ENCODE results near the gene MELTF.
A peak's percentile ranks its signal among the peaks of the same experiment; 100 is the strongest.

The MELTF gene

DNA sequence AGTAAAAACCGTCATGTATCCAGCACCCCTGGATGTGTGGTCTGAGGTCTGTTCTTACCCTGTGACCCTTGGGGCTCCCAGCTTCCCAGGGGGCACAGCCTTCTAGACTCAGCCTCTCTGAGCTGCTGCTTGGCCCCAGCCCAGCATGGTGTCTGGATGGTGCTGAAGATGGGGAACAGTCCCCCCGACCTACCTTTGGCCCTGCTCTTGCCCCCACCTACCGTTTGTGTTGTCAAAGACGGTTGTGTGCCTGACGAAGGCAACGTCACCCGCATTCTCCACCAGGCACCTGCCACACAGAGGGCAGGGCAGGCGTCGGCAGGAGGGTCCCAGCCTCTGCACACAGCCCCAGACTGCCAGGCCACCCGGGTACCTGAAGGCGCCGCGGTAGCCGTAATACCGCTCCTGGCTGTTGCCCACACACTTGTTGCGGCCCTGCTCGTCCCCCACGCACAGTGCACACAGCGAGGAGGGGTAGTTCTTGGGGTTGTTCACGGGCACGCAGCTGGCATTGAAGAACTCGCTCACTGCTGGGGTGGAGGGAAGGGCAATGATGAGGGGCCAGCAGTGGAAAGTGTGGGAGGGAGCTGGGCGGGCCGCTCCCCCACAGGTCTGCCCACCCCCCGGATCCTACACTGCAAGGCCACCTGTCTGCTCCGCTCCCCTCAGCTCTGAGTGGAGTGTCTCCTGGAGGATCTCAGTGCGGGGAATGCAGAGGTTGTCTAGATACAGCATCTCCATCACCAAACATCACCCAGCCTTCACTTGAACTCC lies 21.0 kb downstream of the MELTF start:
- no peak for DNase-seq

DNA sequence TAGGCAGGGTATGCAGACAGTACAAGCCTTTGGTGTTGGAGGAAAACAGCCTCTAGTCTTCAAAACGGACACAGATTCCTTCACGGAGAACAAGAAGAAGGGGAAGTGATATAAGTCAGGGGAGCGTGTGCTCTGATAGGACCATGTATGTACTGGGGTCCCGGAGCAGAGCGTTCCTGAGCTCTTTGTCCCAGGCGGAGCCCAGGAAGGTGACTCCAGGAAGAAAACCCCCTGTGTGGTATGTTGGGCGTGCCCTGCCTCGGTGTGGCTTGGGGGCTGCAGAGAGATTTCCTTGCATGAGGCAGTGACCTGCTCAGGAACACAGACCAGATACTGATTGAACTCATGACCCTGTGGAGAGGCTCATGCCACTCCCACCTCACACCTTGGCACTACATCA lies 21.7 kb downstream of the MELTF start:
- no peak for DNase-seq

DNA sequence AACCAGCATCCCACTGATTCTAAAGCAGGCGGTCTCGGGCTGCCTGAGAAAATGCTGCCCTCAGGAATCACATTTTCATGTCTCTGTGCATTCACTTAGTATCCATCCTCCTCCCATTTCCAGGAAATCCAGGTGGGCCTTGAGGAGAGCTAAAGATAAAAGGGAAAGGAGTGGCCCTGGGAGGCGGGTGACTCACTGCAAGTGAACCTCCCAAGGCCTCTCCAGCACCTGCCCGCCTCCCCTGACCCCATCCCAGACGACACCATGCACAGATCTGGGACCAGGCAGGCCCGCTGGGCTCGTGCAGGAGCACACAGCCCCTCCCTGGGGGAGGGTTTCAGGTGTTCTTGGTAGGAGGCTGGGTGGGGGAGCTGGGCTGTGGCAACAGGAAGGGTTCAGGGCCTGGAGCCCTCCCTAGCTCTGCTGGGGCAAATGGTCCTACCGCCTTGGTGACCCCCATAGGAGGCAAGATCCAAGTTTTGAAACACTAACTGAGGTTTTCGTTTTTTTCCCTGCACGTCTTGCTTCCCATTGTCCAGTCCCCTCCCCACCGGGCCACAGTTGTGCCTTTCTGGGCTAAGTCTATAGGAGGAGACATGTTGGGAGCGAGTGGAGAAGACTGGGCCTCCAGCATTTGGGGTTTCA lies 22.2 kb downstream of the MELTF start:
- no peak for DNase-seq

DNA sequence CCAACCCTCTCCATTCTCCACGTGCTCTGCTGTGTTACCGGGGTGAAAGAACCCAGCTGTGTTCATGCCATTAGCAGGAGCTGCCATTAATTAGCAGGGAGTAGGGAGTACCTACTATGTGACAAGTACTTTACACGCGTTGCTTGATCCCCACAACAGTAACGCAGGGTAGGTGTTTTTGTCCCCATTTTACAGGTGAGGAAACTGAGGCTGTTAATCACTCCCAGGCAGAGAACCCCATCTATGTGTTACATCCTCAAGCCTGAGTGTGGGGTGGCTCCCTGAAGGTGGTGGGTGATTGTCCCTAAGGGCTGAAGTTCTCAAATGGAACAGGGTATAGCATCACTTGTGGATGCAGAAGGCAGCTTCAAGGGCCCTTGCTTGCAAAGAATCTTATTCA lies 22.8 kb downstream of the MELTF start:
- DNase-seq, result no peak

DNA sequence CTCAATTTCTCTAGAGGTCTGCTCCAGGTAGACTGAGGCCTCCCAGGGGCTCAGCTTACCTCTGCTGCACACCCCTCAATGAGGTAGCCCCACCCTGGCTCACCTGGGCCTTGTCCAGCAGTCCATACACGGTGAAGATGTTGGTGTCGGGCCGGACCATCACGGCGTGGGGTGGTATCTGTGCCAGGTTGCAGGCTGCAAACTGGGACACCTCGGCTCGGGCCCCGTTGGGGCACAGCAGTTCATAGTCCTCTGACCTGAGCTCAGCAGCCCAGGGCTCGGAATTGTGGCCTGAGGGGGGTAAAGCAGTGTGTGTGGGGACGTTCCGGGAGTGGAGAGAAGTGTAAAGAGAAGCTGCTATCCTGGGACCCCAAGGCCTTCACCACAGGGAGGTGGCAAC lies 23.2 kb downstream of the MELTF start:
- no peak for DNase-seq

DNA sequence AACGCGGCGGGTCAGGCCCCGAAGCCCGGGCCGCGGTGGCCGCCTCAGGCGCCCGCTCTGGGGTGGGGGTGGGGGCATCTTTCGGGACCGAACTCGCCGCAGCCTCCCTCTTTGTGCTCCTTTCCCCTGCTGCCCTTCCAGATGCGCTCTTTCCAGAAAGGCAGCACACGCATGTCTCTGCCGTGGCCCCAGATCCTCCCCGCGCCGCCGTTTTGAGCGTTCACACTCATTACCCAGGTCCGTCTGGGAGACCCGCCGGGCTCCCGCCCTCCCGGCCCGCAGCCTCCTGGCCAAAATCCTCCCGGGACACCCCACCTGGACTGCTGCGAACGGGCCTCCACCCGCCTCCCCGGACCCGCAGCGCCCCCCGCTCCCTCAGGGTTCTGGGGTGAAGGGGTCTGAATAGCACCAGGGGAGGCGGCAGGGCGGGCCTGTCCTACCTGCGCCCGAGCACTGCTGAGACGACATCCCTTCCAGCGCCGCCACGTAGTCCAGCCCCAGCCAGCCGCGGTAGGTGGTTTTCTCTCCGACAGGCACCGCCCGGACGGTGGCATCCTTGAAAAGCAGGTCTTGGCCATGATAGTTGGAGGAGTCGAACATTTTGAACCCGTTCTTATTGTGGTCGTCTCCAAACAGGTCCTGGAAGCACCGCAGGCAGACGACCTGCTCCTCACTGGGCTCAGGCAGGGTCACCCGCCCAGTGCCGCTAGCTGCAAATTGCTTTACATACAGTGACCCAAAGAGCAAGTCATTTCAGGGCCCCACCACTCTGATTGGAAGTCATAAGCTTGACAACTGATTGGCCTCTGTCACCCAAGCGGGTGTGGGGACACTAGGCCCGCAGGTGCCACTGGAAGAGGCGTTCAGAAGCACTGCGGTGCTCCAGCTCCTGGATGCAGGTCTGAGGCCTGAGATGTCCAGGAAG lies 25.9 kb downstream of the MELTF start:
- peak; percentile 30 for DNase-seq

DNA sequence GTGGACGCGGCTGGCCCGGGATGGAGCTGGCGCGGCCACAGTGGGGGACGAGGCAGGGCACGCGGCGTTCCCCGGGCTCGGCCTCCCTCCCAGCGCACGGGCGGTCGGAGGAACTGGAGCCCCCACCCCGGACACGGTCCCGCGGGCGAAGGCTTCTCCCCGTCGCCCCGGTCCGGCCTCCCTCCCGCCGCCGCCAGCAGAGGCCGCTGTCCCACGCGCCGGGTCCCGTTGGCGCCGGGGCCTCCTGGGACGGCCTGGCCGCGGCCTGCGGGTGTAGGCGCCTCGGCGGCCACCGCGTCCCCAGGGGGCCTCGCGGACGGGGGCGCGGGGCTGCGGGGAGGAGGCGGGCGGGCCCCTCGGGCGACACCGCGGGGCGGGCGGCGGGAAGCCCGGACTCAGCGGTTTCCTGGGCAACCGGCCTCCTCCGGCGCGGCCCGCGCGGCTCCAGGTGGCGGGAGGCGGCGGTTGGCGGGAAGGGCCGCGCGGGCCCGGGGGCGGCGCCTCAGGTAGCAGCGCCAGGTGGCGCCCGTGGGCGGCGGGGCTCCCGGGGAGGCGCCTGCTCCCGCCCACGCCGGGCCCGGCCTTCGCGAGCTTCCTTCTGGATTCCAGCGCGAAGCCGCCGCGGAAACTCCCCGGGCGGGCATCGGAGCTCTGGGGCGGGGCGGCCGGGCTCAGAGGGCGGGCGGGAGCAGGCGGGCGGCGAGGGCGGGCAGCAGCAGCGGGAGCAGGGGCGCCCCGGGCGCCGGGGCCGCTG lies 26.7 kb downstream of the MELTF start:
- DNase-seq, result peak; percentile 85

DNA sequence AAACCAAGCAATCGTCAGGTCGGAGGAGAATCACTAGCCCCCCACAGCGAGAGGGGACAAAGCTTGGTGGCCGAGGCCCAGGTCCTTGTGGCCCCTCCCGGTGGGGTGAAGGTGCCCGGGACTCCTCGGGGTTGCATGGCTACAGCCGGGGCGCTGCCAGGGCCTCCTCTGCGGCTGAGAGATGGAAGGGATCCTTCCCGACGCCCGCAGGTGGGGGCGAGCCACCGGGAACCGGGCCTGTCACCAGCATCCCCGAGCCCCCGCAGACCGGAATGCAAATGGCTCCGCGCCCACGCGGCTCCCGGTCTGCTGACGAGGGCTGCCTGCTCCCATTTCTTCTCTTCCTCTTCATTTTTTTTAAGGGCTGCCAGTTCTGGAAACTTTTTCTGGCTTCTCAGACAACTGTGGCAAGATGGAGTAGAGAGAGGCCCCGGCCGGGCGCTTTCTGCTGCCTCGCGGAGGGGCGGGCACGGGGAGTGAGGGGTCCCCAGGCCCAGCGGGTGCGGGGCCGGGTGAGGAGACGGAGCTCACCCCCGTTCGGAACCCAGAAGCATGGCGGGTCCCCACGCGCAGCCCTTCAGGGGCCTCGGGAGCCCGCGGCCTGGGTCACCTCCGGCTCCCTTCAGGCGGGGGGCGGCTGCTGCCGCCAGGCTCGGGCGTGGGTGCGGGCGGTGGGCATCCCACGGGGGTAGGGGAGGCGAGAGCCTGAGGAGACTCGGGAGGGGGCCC lies 27.5 kb downstream of the MELTF start:
- no peak for DNase-seq

DNA sequence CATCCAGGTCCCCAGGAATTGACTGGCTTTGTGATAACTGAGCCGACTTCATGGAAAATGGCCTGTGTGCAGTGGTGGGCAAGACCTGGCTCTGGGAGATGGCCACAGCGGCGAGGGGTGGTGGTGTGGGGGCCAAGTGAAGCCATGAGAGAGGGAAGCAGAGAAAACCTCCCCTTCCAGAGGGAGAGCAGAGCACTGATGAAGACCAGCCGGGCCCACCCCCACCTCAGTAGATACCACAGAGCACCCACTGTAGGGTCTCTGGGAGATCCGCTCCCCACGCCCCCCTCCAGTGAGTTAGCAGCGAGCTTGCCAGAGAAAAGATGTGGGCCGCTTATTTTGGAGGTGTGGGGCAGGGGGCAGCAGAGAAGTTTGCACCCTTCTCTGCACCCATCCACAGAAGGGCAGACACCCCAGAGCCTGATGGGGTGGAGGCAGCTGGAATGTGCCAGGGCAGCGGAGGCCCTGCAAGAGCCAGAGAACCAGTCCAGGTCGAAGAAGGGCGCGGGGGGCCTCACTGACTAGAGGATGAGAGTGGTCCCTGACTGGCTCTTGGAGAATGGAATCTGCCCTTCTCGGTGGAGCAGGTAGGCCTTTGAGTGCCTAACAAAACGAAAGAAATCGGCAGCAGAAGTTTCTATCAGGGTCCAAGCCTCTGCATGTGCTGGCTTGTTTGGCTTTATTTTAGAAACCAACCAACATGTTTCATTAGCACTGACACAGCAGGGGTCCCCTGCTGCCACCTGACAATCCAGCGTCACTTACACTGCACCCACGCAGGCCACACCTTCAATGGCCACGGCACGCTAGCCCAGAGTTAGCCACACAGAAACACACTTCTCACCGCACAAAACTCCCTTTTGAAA lies 28.3 kb downstream of the MELTF start:
- DNase-seq, result no peak

DNA sequence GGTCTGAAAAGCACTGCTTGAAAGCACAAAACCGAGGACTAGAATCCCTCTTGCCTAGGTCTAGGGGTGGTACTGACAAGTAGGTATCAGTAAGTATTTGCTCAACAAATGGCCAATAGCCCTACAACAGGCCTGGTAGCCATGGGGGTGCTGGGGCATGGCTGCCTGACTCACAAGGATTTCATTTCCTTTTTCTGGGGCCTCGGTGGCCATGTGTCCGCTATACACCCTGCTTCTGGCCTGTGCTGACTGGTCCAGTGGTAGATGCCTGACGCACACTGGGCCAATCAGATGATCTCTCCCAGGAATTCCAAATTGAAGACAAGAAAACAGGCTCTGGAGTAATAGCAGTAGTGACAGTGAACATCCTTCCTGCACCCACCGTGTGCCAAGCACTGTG lies 29.4 kb downstream of the MELTF start:
- DNase-seq, result no peak

DNA sequence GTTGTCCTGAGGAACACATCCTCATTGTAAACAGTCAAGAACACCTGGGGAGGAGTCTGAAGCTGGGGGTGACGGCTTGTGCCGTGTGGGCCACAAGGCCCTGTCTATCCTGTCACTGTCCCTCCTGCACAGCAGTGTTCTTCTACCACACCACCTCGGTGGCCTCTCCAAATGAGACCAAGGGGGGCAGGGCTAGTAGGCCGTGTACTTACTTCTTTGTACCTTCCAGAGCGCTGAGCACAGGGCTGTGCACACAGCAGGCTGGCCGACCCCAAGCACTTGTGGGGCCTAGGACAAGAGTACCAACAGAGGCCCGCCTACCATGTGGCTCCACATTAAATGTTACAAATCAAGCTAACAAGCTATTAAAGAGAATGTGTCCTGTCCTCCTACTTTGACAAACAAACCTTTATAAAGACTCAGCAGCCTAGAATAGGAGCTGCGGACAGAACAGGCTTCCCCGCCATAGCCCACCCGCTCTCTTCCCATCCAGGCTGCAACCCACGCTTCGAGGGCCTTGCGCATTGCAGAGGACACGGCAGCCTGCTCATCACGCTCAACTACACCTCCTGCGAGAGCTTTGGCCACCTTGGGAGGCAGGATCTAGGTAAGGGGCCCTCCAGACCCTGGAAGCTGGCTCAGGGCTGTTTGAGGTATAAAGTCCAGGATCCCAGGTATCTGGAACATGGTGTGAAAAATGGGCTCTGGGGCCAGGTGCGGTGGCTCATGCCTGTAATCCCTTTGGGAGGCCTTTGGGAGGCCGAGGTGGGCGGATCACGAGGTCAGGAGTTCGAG lies 30.5 kb downstream of the MELTF start:
- no peak for DNase-seq

DNA sequence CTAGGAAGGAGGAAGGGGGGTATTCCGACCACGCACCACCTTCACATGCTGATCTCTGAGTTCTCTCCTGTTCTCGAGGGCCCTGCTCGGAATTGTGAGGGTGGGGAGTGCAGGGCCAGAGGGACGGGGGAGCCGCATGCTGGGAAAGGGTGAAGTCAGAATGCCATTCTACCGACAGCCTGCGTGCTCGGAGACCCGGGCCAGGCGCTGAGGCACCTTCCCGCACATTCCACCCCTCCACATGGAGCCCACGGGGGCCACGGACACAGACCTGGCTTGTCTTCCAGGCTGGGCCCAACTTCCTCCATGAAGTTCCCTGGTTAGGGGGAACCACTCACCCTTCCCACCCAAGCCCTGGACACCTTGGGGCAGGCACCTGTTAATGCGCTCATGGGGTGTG lies 32.3 kb downstream of the MELTF start:
- no peak for DNase-seq

DNA sequence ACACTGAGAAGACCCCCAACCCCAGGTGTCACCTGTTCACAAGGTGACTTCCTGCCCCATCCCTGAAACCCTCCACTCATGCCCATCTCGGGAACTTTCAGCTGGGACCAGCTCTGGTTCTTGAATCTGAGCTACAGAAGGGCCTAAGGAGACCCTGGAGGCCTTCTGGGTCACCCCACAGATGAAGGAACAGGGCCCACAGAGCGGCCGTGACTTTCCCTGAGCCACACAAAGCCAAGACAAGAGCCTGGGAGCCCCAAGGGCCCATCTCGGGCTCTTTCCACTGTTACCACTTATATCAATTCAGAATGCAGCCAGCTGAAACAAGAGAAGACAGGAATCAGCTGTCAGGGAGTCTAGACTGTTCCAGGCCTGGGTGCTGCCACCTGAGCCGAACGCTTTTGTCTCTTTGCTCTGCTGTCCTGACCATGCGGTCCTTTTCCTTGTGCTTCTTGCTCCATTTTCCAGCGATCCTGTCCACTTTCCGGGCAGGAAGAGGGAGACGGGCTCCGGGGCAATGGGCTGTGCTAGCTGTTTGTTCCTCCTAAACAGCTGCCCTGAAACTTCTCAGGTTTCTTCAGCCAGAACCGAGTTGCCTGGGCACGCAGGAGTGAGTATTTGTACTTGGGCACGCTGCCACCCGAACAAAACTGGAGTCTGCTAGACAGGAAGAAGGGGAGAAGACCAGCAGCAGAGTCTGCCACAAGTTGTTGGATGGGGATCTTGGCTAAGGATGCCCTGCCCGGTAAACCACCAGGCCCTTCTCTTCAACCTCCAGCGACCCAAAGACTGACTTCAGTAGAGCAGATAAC lies 33.0 kb downstream of the MELTF start:
- DNase-seq, result no peak

DNA sequence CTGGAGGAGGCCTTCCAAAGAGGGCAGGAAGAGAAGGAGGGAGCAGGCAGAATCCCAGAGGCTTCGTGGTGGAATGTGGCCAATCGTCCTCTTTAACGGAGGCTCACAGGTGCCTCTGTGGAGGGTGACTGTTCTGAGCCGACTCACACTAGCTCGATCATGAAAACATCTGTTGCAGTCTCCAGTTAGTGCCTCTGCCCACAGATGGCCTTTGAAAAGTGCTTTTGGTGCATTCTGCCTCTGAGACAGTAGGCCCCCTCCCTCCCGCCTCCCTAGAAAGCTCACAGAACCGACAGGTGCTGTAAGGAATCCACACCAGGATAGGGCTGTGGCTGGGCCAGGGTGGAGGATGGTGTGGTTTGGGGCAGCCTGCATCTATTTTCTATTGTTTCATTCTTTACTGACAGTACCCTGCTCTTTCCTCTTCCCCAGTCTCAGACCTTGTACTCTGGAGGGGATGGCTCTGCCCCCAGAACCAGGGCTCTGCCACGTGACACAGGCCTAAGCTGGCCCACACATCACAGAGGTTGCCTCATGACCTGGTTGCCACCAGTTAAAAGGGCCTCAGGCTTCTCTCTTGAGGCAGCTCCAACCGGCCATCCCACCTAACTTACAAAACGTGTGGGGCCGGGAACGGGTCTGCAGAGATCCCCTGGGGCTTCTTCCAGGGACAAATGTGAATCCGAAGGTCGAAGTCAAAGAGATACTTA lies 33.8 kb downstream of the MELTF start:
- no peak for DNase-seq

DNA sequence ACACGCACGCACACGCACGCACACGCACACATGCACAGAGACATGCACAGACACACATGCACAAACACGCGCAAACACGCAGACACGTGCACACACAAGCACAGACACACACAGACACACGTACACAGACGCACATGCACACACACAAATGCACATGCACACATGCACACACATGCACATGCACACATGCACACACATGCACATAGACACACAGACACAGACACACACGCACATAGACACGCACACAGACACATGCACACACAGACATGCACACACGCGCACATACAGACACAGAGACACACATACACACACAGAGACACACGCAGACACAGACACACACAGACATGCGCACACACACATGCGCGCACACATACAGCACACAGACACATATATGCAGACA lies 34.6 kb downstream of the MELTF start:
- no peak for DNase-seq

DNA sequence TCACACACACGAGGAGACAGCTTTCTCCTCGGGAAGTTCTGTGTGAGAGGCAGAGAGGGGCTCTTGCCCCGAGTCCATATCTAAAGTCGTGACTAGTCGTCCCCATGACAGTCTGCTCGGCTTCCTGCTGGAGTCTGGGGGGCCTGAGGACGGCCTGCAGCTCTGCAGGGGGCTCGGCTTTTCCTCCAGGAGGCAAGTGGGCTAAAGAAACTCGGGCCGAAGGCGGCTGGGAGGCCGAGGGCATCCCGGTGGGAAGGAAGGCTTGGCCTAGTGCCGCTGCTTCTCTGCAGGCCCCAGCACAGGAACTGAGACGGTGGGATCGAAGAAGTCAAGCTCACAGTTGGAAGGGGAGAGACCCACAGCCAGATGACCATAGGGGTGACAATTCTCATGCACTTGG lies 35.6 kb downstream of the MELTF start:
- DNase-seq, result no peak

DNA sequence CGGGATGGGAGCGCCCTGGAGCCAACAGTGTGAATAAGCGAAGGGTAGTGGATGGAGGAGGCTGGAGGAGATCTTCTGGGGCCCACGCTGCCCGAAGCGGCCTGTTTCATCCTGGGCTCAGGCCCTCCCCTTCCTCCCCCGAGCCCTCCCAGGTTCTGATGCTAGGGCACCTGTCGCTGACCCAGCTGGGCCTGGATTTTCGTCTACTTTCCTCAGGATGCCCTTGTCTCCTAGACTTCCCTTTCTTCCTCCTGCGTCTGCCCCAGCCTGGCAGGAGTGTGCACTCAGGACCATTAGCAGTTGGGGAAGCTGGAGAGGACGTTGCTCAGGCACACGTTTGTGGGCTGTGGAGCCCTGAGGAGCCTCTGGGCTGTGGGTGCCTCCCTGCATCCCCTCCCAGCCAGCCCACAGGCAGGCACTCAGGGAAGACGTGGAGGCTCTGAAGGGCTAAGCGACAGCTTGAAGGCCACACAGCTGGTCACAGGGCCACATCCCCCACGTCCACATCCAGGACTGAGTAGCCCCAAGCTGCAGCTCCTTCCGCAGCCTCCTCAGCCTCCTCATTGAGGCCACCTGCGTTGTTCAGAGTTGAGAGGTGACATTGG lies 37.1 kb downstream of the MELTF start:
- DNase-seq, result no peak

Measured in activated CD8-positive, alpha-beta memory T cell treated with anti-CD3 and anti-CD28 coated beads, Interleukin-2, amount 50 U/mL, for 4 hours (primary cell).